ENCODE measurements around the gene USF3.

USF3 gene

DNA sequence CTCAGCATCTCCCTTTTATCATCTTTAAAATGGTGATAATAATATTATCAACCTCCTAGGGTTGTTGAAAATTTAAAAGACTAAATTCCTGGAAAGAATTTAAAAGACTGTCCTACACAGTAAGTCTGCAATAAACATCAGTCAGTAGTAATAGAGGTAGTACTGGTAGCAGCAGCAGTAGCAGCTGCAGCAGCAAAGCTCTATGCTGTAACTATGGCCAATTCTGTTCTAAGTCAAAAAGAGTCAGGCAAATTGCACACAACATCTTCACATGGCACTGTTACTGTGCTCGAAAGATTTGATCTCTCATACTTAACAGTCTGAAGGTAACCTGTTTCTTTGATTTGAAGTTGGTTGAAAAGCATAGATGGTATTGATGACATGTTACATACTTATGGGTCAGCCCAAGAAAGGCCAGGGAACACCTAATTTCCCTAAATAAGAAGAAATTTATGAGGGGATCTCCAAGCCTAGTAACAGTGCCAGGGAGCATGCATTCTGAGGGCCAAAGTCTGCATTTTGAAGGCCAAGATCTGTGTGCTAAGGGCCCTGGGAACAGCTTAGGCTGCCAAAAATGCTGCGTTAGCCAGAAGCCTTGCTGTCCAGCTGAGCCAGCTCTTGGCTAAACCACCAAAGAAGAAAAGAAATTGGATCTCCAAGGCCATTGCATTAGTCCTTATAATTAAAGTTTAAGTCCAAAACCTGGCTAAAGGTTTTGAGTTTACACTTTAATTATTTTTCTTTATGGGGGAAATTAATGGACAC, 95.8 kb downstream of the USF3 start:
- H3K4me3 ChIP-seq (ENCODE audit: low read depth in 1 of 2, low read length in 2 of 2): no peak overlapping the region

More for the DNA sequence above, 95.8 kb downstream of the USF3 start:
- no peaks in the 10 kb centered on the region for H3K27me3 ChIP-seq (ENCODE audit: control insufficient read depth in 1 of 2, insufficient read depth in 2 of 2, low read length in 2 of 2)
- H3K4me1 ChIP-seq (ENCODE audit: control insufficient read depth in 1 of 2, insufficient read depth in 2 of 2, low read length in 2 of 2): no peaks in the 10 kb centered on the region
- no peaks in the 10 kb centered on the region for H3K9me3 ChIP-seq (ENCODE audit: control insufficient read depth in 1 of 2, low read length in 2 of 2)
- no peak overlapping the region for H3K27ac ChIP-seq (ENCODE audit: low read depth, low read length)
- H3K9ac ChIP-seq (ENCODE audit: low read depth in 1 of 2, low read length in 2 of 2): no peak overlapping the region
- H3K36me3 ChIP-seq (ENCODE audit: control insufficient read depth in 1 of 2, insufficient read depth in 2 of 2, low read length in 2 of 2): no peaks in the 10 kb centered on the region

Measured in duodenal mucosa (tissue), 2 donors.